Measurements from ENCODE around the gene CCDC117. TPM values are rescaled to one million over a fixed set of nuclear protein-coding genes. Genes with fewer than 3 reads are reported as not detected.

CCDC117 gene
- total RNA-seq, 3 donors from 2014 or later, result 14.4 to 26.6 (median 17.1) TPM

DNA sequence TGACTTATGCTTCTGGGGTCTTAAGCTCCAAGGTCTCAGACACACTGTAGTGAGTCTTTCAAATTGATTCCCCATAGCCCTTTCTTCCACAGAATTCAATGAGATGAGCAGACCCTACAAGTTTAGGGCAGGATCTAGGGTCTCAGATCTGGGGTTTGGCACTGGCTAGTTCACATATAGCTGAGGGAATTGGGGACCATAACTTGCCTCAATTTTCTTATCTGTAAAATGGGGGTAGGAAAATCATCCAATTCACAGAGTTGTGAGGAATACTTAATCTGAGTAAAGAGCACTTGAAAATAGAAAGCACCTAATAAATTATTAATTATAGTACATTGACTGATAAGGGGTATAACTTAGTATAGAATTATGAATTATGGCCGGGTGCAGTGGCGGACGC lies 5.9 kb upstream of the CCDC117 start:
- Histone ChIP-seq H3K36me3 (ENCODE audit: low read depth) (no peaks in the 10 kb centered on the region), H3K9me3 (no peaks in the 10 kb centered on the region), H3K4me1 (ENCODE audit: low read depth) (no peaks in the 10 kb centered on the region), H3K4me3 (no peak overlapping the region)
- intact Hi-C loops (cut with DNase I, micrococcal nuclease), result no loop called here
- TF ChIP-seq CTCF (IDR thresholded peaks at IDR 0.05), result no peak
- DNase-seq, result no peak
- no peak for ATAC-seq

- H3K4me1 ChIP-seq (ENCODE audit: low read depth), result no peaks in the 10 kb centered on the region
- DNase-seq (no peak), ATAC-seq (no peak)
- H3K9me3 ChIP-seq, result no peaks in the 10 kb centered on the region
- no peaks in the 10 kb centered on the region for H3K36me3 ChIP-seq (ENCODE audit: low read depth)
- intact Hi-C loops (cut with DNase I, micrococcal nuclease), result no loop called here
- H3K4me3 ChIP-seq, result no peak overlapping the region
- no peak for TF ChIP-seq CTCF (IDR thresholded peaks at IDR 0.05)
Measured at GRCh38 chr22:28768701-28769393, 3.6 kb upstream of the CCDC117 start.

DNA sequence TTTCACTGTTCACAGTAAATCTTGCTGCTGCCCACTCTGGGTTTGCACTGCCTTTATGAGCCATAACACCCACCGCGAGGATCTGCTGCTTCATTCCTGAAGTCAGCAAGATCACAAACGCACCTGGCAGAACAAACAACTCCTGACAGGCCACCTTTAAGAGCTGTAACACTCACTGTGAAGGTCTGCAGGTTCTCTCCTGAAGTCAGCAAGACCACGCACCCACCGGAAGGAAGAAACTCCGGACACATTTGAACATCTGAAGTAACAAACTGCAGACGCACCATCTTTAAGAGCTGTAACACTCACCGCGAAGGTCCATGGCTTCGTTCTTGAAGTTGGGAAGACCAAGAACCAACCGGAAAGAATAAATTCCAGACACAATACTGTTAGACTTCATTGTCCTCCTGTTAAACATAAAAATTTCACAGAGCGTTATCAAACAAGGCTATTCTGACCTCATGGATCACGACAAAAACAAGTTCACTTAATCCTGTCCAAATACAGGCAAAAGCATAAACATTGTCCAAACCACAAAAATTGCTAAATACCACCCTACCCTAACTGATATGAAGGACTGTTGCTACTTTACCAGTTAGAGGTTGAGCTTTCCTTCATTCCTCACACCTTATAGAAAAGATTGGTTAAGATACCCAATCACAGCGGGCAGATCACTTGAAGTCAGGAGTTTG lies 3.0 kb upstream of the CCDC117 start:
- no peak overlapping the region for H3K4me3 ChIP-seq
- H3K9me3 ChIP-seq, result no peaks in the 10 kb centered on the region
- H3K36me3 ChIP-seq (ENCODE audit: low read depth), result no peaks in the 10 kb centered on the region
- ATAC-seq (no peak), DNase-seq (no peak)
- intact Hi-C loops (cut with DNase I, micrococcal nuclease), result no loop called here
- no peak for TF ChIP-seq CTCF (IDR thresholded peaks at IDR 0.05)
- no peaks in the 10 kb centered on the region for H3K4me1 ChIP-seq (ENCODE audit: low read depth)

- TF ChIP-seq CTCF (IDR thresholded peaks at IDR 0.05), result no peak
- ATAC-seq (no peak), DNase-seq (no peak)
- no peaks in the 10 kb centered on the region for H3K9me3 ChIP-seq
- intact Hi-C loops (cut with DNase I, micrococcal nuclease), result no loop called here
- H3K4me1 ChIP-seq (ENCODE audit: low read depth), result no peaks in the 10 kb centered on the region
- H3K36me3 ChIP-seq (ENCODE audit: low read depth), result no peaks in the 10 kb centered on the region
- no peak overlapping the region for H3K4me3 ChIP-seq
Measured at GRCh38 chr22:28771195-28771791, 1.2 kb upstream of the CCDC117 start.

DNA sequence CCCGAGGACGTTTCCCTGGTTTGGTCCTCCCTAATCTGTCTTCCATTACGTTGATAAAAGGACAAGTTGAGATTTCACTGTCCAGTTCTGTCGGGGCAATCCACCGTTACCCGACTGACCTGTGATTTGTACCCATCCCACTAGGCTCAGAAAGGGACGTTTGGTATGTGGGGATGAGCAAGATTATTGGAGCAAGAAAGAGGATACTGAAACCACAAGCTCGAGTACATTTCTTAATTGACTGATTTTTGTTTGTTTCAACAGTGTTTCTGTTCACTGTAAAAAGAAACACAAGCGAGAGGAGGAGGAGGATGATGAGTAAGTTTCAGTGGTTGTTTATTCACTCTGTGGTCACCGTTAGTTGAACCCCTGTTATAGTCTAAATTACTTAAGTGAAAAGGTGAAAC lies 969 bp downstream of the CCDC117 start:
- no peak for TF ChIP-seq CTCF (IDR thresholded peaks at IDR 0.05)
- DNase-seq (no peak), ATAC-seq (peak; percentile 2)
- no peaks in the 10 kb centered on the region for H3K4me1 ChIP-seq (ENCODE audit: low read depth)
- intact Hi-C loops (cut with DNase I, micrococcal nuclease), result no loop called here
- H3K4me3 ChIP-seq, result peak overlapping the region; percentile 95
- no peaks in the 10 kb centered on the region for H3K9me3 ChIP-seq
- no peaks in the 10 kb centered on the region for H3K36me3 ChIP-seq (ENCODE audit: low read depth)
